CD4-positive, alpha-beta T cell treated with Interleukin-15 for 4 hours (primary cell): ENCODE data around the gene PLXNB2.

Experiments used
- DNase-seq: peaks from one replicate; pipeline ENCODE4 v3.0.0-alpha.2; 2020; ENCODE audit warnings: low spot score

Gene PLXNB2

GRCh38 chr22:50252082-50253045, 55.1 kb downstream of the PLXNB2 start:
- DNase-seq: peak; percentile 75

- no peak for DNase-seq
Measured at GRCh38 chr22:50251477-50252081, 55.9 kb downstream of the PLXNB2 start.

- DNase-seq: peak; percentile 74
Measured at GRCh38 chr22:50250555-50251476, 56.6 kb downstream of the PLXNB2 start, which contains the start of gene HDAC10. HDAC10 (minus strand) TSS chr22:50251265; CDS start chr22:50251032, 233 bp downstream.

GRCh38 chr22:50250249-50250554, 57.2 kb downstream of the PLXNB2 start:
- no peak for DNase-seq

- DNase-seq: no peak
Measured at GRCh38 chr22:50249341-50250248, 57.9 kb downstream of the PLXNB2 start.

- DNase-seq: no peak
Measured at GRCh38 chr22:50248196-50249081, 59.0 kb downstream of the PLXNB2 start.

GRCh38 chr22:50247748-50248147, 59.7 kb downstream of the PLXNB2 start:
- peak; percentile 64 for DNase-seq

GRCh38 chr22:50246242-50247175, 60.9 kb downstream of the PLXNB2 start:
- no peak for DNase-seq

GRCh38 chr22:50245214-50246072, 62.0 kb downstream of the PLXNB2 start:
- DNase-seq: no peak

- peak; percentile 89 for DNase-seq
Measured at GRCh38 chr22:50244420-50245213, 62.8 kb downstream of the PLXNB2 start, which contains the start of gene TUBGCP6. TUBGCP6 (minus strand) TSS chr22:50245023; CDS start chr22:50244459, 564 bp downstream.

- DNase-seq: no peak
Measured at GRCh38 chr22:50243685-50244419, 63.6 kb downstream of the PLXNB2 start.

- DNase-seq: no peak
Measured at GRCh38 chr22:50242406-50242949, 65.0 kb downstream of the PLXNB2 start.

GRCh38 chr22:50238755-50239154, 68.7 kb downstream of the PLXNB2 start:
- DNase-seq: no peak

GRCh38 chr22:50236731-50237409, 70.6 kb downstream of the PLXNB2 start:
- no peak for DNase-seq

- DNase-seq: no peak
Measured at GRCh38 chr22:50233223-50233622, 74.2 kb downstream of the PLXNB2 start.
